Caco-2 (cell line): ENCODE measurements around the gene CALML3. TPM values are rescaled to one million over a fixed set of nuclear protein-coding genes. Genes with fewer than 3 reads are reported as not detected.

Experiments
- BruUV-seq: library from RNA; stranded (reverse); fragments of 400-500 nt; replicated peaks from 2 replicates; lab custom pipeline; 2021; lab: Mats Ljungman, UMichigan
- CTCF ChIA-PET: fragments of 300-600 bp; sonication (Branson Sonifier 250); formaldehyde crosslinking; loops from one replicate; lab custom pipeline; 2022; ENCODE audit warnings: antibody characterized with exemption; lab: Charles Lee
- POLR2A ChIA-PET: fragments of 300-600 bp; sonication (Branson Sonifier 250); formaldehyde crosslinking; loops from one replicate; lab custom pipeline; 2022; ENCODE audit warnings: antibody characterized with exemption; lab: Charles Lee
- DNase-seq, 2 experiments: peaks; one replicate each; pipeline versions ENCODE4 v3.0.0 to v3.0.0-alpha.2; 2020 to 2022
- H3K27me3 ChIP-seq: replicated peaks from 2 replicates; pipeline ENCODE4 v1.6.0; 2011; ENCODE audit warnings: low read length; ENCODE audit not compliant: control insufficient read depth, insufficient read depth
- H3K36me3 ChIP-seq: 2 replicates; pipeline ENCODE4 v1.5.1; 2011; ENCODE audit warnings: low read length; ENCODE audit not compliant: control insufficient read depth, insufficient read depth
- H3K4me1 ChIP-seq: fragments of 250-450 bp; sonication (Bioruptor Pico); 2 replicates; pipeline ENCODE4 v1.5.1; 2020; ENCODE audit warnings: mild to moderate bottlenecking
- H3K4me3 ChIP-seq: 2 replicates; pipeline ENCODE4 v1.5.1; 2011; ENCODE audit warnings: low read depth, mild to moderate bottlenecking, control low read depth, low read length
- H3K9me3 ChIP-seq: fragments of 250-450 bp; sonication (Bioruptor Pico); 2 replicates; pipeline ENCODE4 v1.5.1; 2020; ENCODE audit warnings: mild to moderate bottlenecking, moderate library complexity
- H3K27ac Mint-ChIP-seq: one replicate; pipeline ENCODE4 v1.8.0; 2022; ENCODE audit warnings: mixed read lengths; ENCODE audit not compliant: unreplicated experiment
- H3K27me3 Mint-ChIP-seq: one replicate; pipeline ENCODE4 v1.8.0; 2022; ENCODE audit warnings: mixed read lengths; ENCODE audit not compliant: insufficient read depth, unreplicated experiment
- H3K36me3 Mint-ChIP-seq: one replicate; pipeline ENCODE4 v1.8.0; 2022; ENCODE audit warnings: mild to moderate bottlenecking, mixed read lengths; ENCODE audit not compliant: insufficient read depth, unreplicated experiment
- H3K4me1 Mint-ChIP-seq: one replicate; pipeline ENCODE4 v1.8.0; 2022; ENCODE audit warnings: low read depth, mixed read lengths; ENCODE audit not compliant: unreplicated experiment
- H3K4me3 Mint-ChIP-seq: one replicate; pipeline ENCODE4 v1.8.0; 2022; ENCODE audit warnings: mild to moderate bottlenecking, moderate library complexity, mixed read lengths; ENCODE audit not compliant: unreplicated experiment
- H3K9me3 Mint-ChIP-seq: one replicate; pipeline ENCODE4 v1.8.0; 2022; ENCODE audit warnings: mixed read lengths; ENCODE audit not compliant: unreplicated experiment
- intact Hi-C: fragments of 100-400 bp; cut with micrococcal nuclease; formaldehyde crosslinking; loops from one replicate; pipeline ENCODE4 v1.10.0; 2022; ENCODE audit not compliant: unreplicated experiment
- total RNA-seq: library from RNA; stranded (reverse); gene quantifications from 2 replicates; pipeline ENCODE4 v1.2.3, GENCODE V29; 2022
- TF ChIP-seq, protein P1 (sequence below), 2 experiments: fragments of 200-600 bp in 1 of 2; IDR thresholded peaks; 1 replicate in 1 of 2; 2 replicates in 1 of 2; pipeline versions ENCODE4 v1.5.1 to v1.8.0; 2011 to 2022; ENCODE audit warnings: antibody characterized with exemption in 1 of 2, control low read depth in 1 of 2, inconsistent platforms in 1 of 2, low read depth in 1 of 2, low read length in 1 of 2, mild to moderate bottlenecking in 1 of 2, moderate library complexity in 1 of 2; ENCODE audit not compliant: insufficient read depth in 1 of 2, severe bottlenecking in 1 of 2, unreplicated experiment in 1 of 2

Gene CALML3
- total RNA-seq, 1 experiment from 2014 or later = 0.18 TPM

DNA sequence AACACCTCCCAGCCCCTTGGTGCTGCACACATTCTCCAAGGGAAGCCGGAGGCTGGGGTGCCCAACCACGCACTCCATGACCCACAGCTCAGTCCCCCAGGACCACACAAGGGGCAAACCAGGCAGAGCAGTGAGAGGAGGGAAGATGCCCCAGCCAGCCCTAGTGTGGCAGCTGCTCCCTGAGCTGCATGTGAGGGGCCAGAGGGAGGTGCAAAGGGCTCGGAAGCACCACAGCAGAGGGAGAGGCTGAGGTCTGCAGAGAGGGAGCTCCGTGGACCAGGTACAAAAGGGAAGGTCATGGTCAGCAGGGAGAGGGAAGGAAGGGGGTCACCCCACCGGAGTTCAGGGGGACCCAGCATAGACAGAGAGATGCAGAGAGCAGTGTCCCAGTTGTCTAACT is 23.9 kb upstream of the CALML3 start:
- BruUV-seq = no TSS peak
- Histone ChIP-seq H3K9me3 (no peaks in the 10 kb centered on the region), H3K4me1 (peaks cover 37% of the 10 kb centered on the region), H3K36me3 (no peaks in the 10 kb centered on the region), H3K4me3 (no peak overlapping the region), H3K27me3 (no peaks in the 10 kb centered on the region)
- H3K36me3 Mint-ChIP-seq = peaks cover 7% of the 10 kb centered on the region
- peaks cover 36% of the 10 kb centered on the region for H3K4me1 Mint-ChIP-seq
- TF ChIP-seq, protein P1, sequence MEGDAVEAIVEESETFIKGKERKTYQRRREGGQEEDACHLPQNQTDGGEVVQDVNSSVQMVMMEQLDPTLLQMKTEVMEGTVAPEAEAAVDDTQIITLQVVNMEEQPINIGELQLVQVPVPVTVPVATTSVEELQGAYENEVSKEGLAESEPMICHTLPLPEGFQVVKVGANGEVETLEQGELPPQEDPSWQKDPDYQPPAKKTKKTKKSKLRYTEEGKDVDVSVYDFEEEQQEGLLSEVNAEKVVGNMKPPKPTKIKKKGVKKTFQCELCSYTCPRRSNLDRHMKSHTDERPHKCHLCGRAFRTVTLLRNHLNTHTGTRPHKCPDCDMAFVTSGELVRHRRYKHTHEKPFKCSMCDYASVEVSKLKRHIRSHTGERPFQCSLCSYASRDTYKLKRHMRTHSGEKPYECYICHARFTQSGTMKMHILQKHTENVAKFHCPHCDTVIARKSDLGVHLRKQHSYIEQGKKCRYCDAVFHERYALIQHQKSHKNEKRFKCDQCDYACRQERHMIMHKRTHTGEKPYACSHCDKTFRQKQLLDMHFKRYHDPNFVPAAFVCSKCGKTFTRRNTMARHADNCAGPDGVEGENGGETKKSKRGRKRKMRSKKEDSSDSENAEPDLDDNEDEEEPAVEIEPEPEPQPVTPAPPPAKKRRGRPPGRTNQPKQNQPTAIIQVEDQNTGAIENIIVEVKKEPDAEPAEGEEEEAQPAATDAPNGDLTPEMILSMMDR (IDR thresholded peaks at IDR 0.05; ENCODE audit: insufficient read depth in 1 of 2, low read depth in 1 of 2, low read length in 1 of 2, severe bottlenecking in 1 of 2, unreplicated experiment in 1 of 2) = no peak
- H3K4me3 Mint-ChIP-seq = no peak overlapping the region
- intact Hi-C loops = loop anchor here (5.0 kb wide), 1 partner anchor 66 kb away; no protein-coding TSS in a partner anchor
- H3K27ac Mint-ChIP-seq = peak overlapping the region; percentile 31
- peak in 1 of 2 experiments; percentile 37 for DNase-seq
- no peaks in the 10 kb centered on the region for H3K27me3 Mint-ChIP-seq
- H3K9me3 Mint-ChIP-seq = peaks cover 8% of the 10 kb centered on the region
- ChIA-PET CTCF (interaction anchor here (0.5 to 1.9 kb wide), 4 partner anchors 17 to 122 kb away, joined by 3 to 10 read pairs (median 4); no protein-coding TSS in a partner anchor), POLR2A (no interaction called here)

DNA sequence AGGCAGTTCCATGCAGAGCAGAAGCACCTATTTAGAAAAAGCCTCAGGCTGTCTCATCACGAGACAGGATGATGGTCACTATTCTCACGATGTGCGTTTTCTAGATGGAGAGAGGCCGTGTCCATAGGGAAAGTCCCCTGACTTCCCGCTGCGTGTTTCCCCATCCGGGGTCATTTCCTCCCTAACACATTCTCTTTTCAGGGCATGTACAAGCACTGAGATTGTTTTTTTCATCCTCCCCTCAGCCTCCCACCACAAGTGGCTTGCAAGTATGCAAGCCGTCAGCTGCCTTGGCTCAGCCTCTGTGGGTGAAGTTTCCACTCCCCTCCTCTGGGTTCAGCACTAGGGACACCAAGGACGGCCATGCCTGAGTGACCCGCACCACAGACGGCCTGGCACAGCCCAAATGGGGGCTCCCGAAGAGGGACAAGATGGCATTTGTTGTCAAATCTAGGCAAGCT is 22.7 kb upstream of the CALML3 start:
- POLR2A ChIA-PET = interaction anchor here (0.8 kb wide), 1 partner anchor 121 kb away, joined by 4 read pairs; no protein-coding TSS in a partner anchor
- peak in 1 of 2 experiments; percentile 30 for DNase-seq
- CTCF ChIA-PET = interaction anchor here (1.3 to 2.0 kb wide), 3 partner anchors 16 to 121 kb away, joined by 5 to 10 read pairs (median 6); no protein-coding TSS in a partner anchor
- Histone ChIP-seq H3K4me3 (no peak overlapping the region), H3K36me3 (no peaks in the 10 kb centered on the region), H3K27me3 (no peaks in the 10 kb centered on the region), H3K9me3 (no peaks in the 10 kb centered on the region), H3K4me1 (peaks cover 30% of the 10 kb centered on the region)
- H3K9me3 Mint-ChIP-seq = peaks cover 8% of the 10 kb centered on the region
- no peak overlapping the region for H3K27ac Mint-ChIP-seq
- no peak overlapping the region for H3K4me3 Mint-ChIP-seq
- H3K4me1 Mint-ChIP-seq = peaks cover 38% of the 10 kb centered on the region
- TF ChIP-seq, protein P1 (IDR thresholded peaks at IDR 0.05; ENCODE audit: insufficient read depth in 1 of 2, low read depth in 1 of 2, low read length in 1 of 2, severe bottlenecking in 1 of 2, unreplicated experiment in 1 of 2) = no peak
- H3K36me3 Mint-ChIP-seq = peaks cover 7% of the 10 kb centered on the region
- intact Hi-C loops = loop anchor here (2.0 to 5.0 kb wide), 2 partner anchors 53 to 65 kb away; no protein-coding TSS in a partner anchor
- H3K27me3 Mint-ChIP-seq = no peaks in the 10 kb centered on the region
- BruUV-seq = no TSS peak

DNA sequence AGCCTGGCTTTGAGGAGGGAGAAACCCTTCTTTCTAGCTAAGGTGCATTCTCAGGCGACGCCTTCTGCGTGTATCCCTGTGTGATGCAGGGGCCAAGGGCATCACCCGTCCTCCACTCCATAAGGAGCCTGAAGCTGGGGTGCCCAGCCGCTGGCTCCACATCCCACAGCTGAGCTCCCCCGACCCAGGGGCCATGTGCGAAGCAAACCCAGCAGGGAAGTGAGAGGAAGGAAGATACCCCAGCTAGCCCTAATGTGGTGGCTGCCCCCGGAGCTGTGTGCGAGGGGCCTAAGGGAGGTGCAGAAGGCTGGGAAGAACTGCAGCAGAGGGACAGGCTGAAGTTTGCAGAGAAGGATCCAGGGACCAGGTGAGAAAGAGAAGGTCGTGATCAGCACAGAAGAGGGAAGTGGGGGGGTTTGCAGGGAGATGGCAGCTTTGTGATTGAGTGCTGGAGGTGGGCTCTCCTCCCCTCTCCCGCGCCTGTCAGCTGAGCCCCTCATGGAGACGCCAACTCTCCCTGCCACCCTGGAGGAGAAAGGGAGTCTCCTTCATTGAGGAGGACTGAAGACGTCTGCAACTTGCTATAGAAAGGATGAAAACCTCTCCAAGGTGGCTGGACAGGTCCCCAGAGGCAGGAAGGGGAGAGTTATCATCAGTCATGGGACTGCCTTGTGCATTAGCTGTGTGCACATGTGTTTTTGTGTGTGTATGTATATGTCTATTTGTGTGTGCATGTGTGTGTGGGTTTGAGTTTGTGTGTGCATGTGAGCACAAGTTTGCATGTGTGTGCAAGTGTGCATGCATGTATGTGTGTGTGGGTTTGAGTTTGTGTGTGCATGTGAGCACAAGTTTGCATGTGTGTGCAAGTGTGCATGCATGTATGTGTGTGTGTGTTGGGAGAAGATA is 21.9 kb upstream of the CALML3 start:
- Histone ChIP-seq H3K36me3 (no peaks in the 10 kb centered on the region), H3K9me3 (no peaks in the 10 kb centered on the region), H3K4me3 (no peak overlapping the region), H3K27me3 (no peaks in the 10 kb centered on the region), H3K4me1 (peaks cover 29% of the 10 kb centered on the region)
- peak overlapping the region; percentile 84 for H3K27ac Mint-ChIP-seq
- TF ChIP-seq, protein P1 (IDR thresholded peaks at IDR 0.05; ENCODE audit: insufficient read depth in 1 of 2, low read depth in 1 of 2, low read length in 1 of 2, severe bottlenecking in 1 of 2, unreplicated experiment in 1 of 2) = no peak
- peak overlapping the region; percentile 25 for H3K4me3 Mint-ChIP-seq
- peaks cover 38% of the 10 kb centered on the region for H3K4me1 Mint-ChIP-seq
- ChIA-PET POLR2A (interaction anchor here (0.6 to 1.3 kb wide), 2 partner anchors 14 to 40 kb away, joined by 3 read pairs; no protein-coding TSS in a partner anchor), CTCF (interaction anchor here (2.0 kb wide), 1 partner anchor 35 kb away, joined by 5 read pairs; no protein-coding TSS in a partner anchor)
- H3K27me3 Mint-ChIP-seq = no peaks in the 10 kb centered on the region
- no TSS peak for BruUV-seq
- H3K9me3 Mint-ChIP-seq = peaks cover 8% of the 10 kb centered on the region
- no peak for DNase-seq
- intact Hi-C loops = loop anchor here (1.0 to 5.0 kb wide), 5 partner anchors 10 to 120 kb away; no protein-coding TSS in a partner anchor
- H3K36me3 Mint-ChIP-seq = peaks cover 7% of the 10 kb centered on the region
